ENCODE measurements around the gene PLSCR5. TPM values are rescaled to one million over a fixed set of nuclear protein-coding genes. Genes with fewer than 3 reads are reported as not detected.

PLSCR5 gene
- total RNA-seq, 1 donor from 2014 or later = not detected

GRCh38 chr3:146561463-146561862 is 43.7 kb downstream of the PLSCR5 start:
- Mint-ChIP-seq H3K9me3 (ENCODE audit: unreplicated experiment) (peaks cover 7% of the 10 kb centered on the region), H3K4me3 (ENCODE audit: unreplicated experiment) (no peak overlapping the region), H3K4me1 (ENCODE audit: unreplicated experiment) (no peaks in the 10 kb centered on the region), H3K27me3 (ENCODE audit: unreplicated experiment) (no peaks in the 10 kb centered on the region), H3K27ac (ENCODE audit: unreplicated experiment) (peak overlapping the region; percentile 7), H3K36me3 (ENCODE audit: unreplicated experiment) (no peaks in the 10 kb centered on the region)
- DNase-seq (ENCODE audit: extremely low spot score, unreplicated experiment) = no peak
- TF ChIP-seq CTCF (IDR thresholded peaks at IDR 0.05) = no peak

GRCh38 chr3:146560678-146561077 is 44.5 kb downstream of the PLSCR5 start:
- no peaks in the 10 kb centered on the region for H3K4me1 Mint-ChIP-seq (ENCODE audit: unreplicated experiment)
- no peaks in the 10 kb centered on the region for H3K36me3 Mint-ChIP-seq (ENCODE audit: unreplicated experiment)
- no peak overlapping the region for H3K4me3 Mint-ChIP-seq (ENCODE audit: unreplicated experiment)
- no peaks in the 10 kb centered on the region for H3K27me3 Mint-ChIP-seq (ENCODE audit: unreplicated experiment)
- TF ChIP-seq CTCF (IDR thresholded peaks at IDR 0.05) = no peak
- no peak overlapping the region for H3K27ac Mint-ChIP-seq (ENCODE audit: unreplicated experiment)
- peaks cover 7% of the 10 kb centered on the region for H3K9me3 Mint-ChIP-seq (ENCODE audit: unreplicated experiment)
- DNase-seq (ENCODE audit: extremely low spot score, unreplicated experiment) = no peak

- Mint-ChIP-seq H3K4me1 (ENCODE audit: unreplicated experiment) (no peaks in the 10 kb centered on the region), H3K27me3 (ENCODE audit: unreplicated experiment) (no peaks in the 10 kb centered on the region), H3K36me3 (ENCODE audit: unreplicated experiment) (no peaks in the 10 kb centered on the region), H3K4me3 (ENCODE audit: unreplicated experiment) (no peak overlapping the region), H3K9me3 (ENCODE audit: unreplicated experiment) (peaks cover 7% of the 10 kb centered on the region), H3K27ac (ENCODE audit: unreplicated experiment) (no peak overlapping the region)
- DNase-seq (ENCODE audit: extremely low spot score, unreplicated experiment) = no peak
- TF ChIP-seq CTCF (IDR thresholded peaks at IDR 0.05) = no peak
Measured at GRCh38 chr3:146559388-146559787, 45.8 kb downstream of the PLSCR5 start.

GRCh38 chr3:146558781-146559180 is 46.4 kb downstream of the PLSCR5 start:
- TF ChIP-seq CTCF (IDR thresholded peaks at IDR 0.05) = no peak
- Mint-ChIP-seq H3K4me3 (ENCODE audit: unreplicated experiment) (no peak overlapping the region), H3K27ac (ENCODE audit: unreplicated experiment) (no peak overlapping the region), H3K27me3 (ENCODE audit: unreplicated experiment) (no peaks in the 10 kb centered on the region), H3K4me1 (ENCODE audit: unreplicated experiment) (no peaks in the 10 kb centered on the region), H3K9me3 (ENCODE audit: unreplicated experiment) (peaks cover 7% of the 10 kb centered on the region), H3K36me3 (ENCODE audit: unreplicated experiment) (no peaks in the 10 kb centered on the region)
- DNase-seq (ENCODE audit: extremely low spot score, unreplicated experiment) = no peak

GRCh38 chr3:146557745-146558144 is 47.4 kb downstream of the PLSCR5 start:
- H3K36me3 Mint-ChIP-seq (ENCODE audit: unreplicated experiment) = no peaks in the 10 kb centered on the region
- peaks cover 2% of the 10 kb centered on the region for H3K9me3 Mint-ChIP-seq (ENCODE audit: unreplicated experiment)
- H3K4me3 Mint-ChIP-seq (ENCODE audit: unreplicated experiment) = no peak overlapping the region
- no peak for DNase-seq (ENCODE audit: extremely low spot score, unreplicated experiment)
- no peaks in the 10 kb centered on the region for H3K4me1 Mint-ChIP-seq (ENCODE audit: unreplicated experiment)
- H3K27me3 Mint-ChIP-seq (ENCODE audit: unreplicated experiment) = no peaks in the 10 kb centered on the region
- no peak overlapping the region for H3K27ac Mint-ChIP-seq (ENCODE audit: unreplicated experiment)
- TF ChIP-seq CTCF (IDR thresholded peaks at IDR 0.05) = no peak
